Transverse colon (tissue), 4 donors: ENCODE measurements around the gene SIL1. TPM values are rescaled to one million over a fixed set of nuclear protein-coding genes. Genes with fewer than 3 reads are reported as not detected.

Experiments
- DNase-seq: peaks from one replicate; pipeline ENCODE4 v3.0.0-alpha.2; 2019
- H3K27ac ChIP-seq, 4 donors: fragments of 200-600 bp; sonication (generic); 2 replicates each; pipeline ENCODE4 v1.5.1; 2016 to 2018; ENCODE audit warnings: inconsistent platforms in 4 of 4
- H3K27me3 ChIP-seq: fragments of 200-600 bp; sonication (generic); 2 replicates; pipeline ENCODE4 v1.5.1; 2017; ENCODE audit warnings: inconsistent platforms
- H3K36me3 ChIP-seq, 4 donors: fragments of 200-600 bp; sonication (generic); 2 replicates each; pipeline ENCODE4 v1.5.1; 2017 to 2019; ENCODE audit warnings: inconsistent platforms in 4 of 4
- H3K4me1 ChIP-seq, 4 donors: fragments of 200-600 bp; sonication (generic); 2 replicates each; pipeline ENCODE4 v1.5.1; 2017 to 2020; ENCODE audit warnings: inconsistent platforms in 4 of 4
- H3K4me3 ChIP-seq, 4 donors: fragments of 200-600 bp; sonication (generic); 1 replicate in 1 of 4; 2 replicates in 3 of 4; pipeline versions ENCODE4 v1.5.1 to v1.6.1; 2017 to 2019; ENCODE audit warnings: inconsistent platforms in 4 of 4
- H3K9me3 ChIP-seq, 2 donors: fragments of 200-600 bp; sonication (generic); 2 replicates each; pipeline ENCODE4 v1.5.1; 2017 to 2019; ENCODE audit warnings: inconsistent platforms in 2 of 2
- EP300 ChIP-seq: sonication (generic); formaldehyde crosslinking; IDR thresholded peaks from one replicate; pipeline ENCODE4 v1.6.1; 2017; ENCODE audit warnings: antibody characterized with exemption, low read depth
- POLR2A ChIP-seq: fragments of 450-650 bp; IDR thresholded peaks from one replicate; pipeline ENCODE4 v1.6.1; 2016; ENCODE audit warnings: antibody characterized with exemption, mild to moderate bottlenecking, moderate library complexity
- POLR2AphosphoS5 ChIP-seq, 3 donors: sonication (generic); formaldehyde crosslinking; IDR thresholded peaks; one replicate each; pipeline ENCODE4 v1.6.1; 2016; ENCODE audit warnings: antibody characterized with exemption in 3 of 3
- WGBS, 2 donors: methylation state at CpG; one replicate each; pipeline ENCODE4 v1.1.5; 2018; ENCODE audit warnings: low coverage in 1 of 2; 5-methylcytosine and 5-hydroxymethylcytosine counted together
- in situ Hi-C, 4 donors: fragments of 200-750 bp; cut with MboI; loops; one replicate each; pipeline versions ENCODE4 v1.15.0 to v1.15.1; 2017; ENCODE audit warnings: low sequenced_read_pairs in 3 of 4, low pct_ligation_motif_present in 1 of 4, low pct_unique_long_range_greater_than_20kb in 1 of 4
- intact Hi-C: fragments of 100-400 bp; cut with DNase I; formaldehyde crosslinking; loops from one replicate; pipeline ENCODE4 v1.15.1; 2023; ENCODE audit warnings: low total_unique reads
- total RNA-seq, 4 donors: library from RNA; depleted of rRNA; stranded (reverse); fragments of >200 nt; gene quantifications; one replicate each; pipeline ENCODE4 v1.1.0, GENCODE V29; 2016
- TF ChIP-seq, protein P1 (sequence below), 5 experiments: fragments of 200-600 bp in 3 of 5; fragments of 450-650 bp in 2 of 5; sonication (generic) in 3 of 5; IDR thresholded peaks; 1 replicate in 2 of 5; 2 replicates in 3 of 5; pipeline ENCODE4 v1.5.1; 2016 to 2017; ENCODE audit warnings: antibody characterized with exemption in 5 of 5, inconsistent platforms in 3 of 5, mild to moderate bottlenecking in 2 of 5, moderate library complexity in 1 of 5

The SIL1 gene
- total RNA-seq, 4 donors from 2014 or later = 11.1 to 38.1 (median 29.0) TPM

DNA sequence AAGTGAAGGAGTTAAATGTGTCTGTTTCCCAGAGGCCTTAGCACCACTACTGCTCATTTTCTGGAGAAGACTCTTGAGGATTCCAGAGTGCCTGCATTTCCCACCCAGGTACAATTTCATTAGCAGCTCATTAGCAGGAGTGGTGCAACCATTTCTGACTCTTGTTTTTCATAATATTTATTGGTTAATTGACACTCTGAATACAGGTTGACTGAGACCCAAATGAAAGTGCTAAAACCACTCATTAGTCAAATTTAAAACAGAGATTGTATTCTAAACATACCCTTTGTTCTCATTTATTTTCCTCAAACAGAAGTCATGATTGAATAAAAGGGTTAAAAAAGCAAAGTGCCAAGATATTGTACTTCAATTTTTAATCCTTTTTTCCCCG lies 134.5 kb downstream of the SIL1 start:
- Histone ChIP-seq H3K4me3 (no peak overlapping the region), H3K36me3 (no peaks in the 10 kb centered on the region), H3K27me3 (no peaks in the 10 kb centered on the region), H3K27ac (no peak overlapping the region), H3K4me1 (peaks cover 0 to 14% (median 8%) of the 10 kb centered on the region in 4 donors), H3K9me3 (no peaks in the 10 kb centered on the region)
- intact Hi-C loops = no loop called here
- no peak for DNase-seq
- TF ChIP-seq POLR2AphosphoS5 (IDR thresholded peaks at IDR 0.05) (no peak), EP300 (no peak), POLR2A (no peak)
- TF ChIP-seq, protein P1, sequence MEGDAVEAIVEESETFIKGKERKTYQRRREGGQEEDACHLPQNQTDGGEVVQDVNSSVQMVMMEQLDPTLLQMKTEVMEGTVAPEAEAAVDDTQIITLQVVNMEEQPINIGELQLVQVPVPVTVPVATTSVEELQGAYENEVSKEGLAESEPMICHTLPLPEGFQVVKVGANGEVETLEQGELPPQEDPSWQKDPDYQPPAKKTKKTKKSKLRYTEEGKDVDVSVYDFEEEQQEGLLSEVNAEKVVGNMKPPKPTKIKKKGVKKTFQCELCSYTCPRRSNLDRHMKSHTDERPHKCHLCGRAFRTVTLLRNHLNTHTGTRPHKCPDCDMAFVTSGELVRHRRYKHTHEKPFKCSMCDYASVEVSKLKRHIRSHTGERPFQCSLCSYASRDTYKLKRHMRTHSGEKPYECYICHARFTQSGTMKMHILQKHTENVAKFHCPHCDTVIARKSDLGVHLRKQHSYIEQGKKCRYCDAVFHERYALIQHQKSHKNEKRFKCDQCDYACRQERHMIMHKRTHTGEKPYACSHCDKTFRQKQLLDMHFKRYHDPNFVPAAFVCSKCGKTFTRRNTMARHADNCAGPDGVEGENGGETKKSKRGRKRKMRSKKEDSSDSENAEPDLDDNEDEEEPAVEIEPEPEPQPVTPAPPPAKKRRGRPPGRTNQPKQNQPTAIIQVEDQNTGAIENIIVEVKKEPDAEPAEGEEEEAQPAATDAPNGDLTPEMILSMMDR (IDR thresholded peaks at IDR 0.05) = no peak
- 79 to 83% methylated on average over 1 of the region's 1 CpG for WGBS, 2 donors
- in situ Hi-C loops = no loop called here

DNA sequence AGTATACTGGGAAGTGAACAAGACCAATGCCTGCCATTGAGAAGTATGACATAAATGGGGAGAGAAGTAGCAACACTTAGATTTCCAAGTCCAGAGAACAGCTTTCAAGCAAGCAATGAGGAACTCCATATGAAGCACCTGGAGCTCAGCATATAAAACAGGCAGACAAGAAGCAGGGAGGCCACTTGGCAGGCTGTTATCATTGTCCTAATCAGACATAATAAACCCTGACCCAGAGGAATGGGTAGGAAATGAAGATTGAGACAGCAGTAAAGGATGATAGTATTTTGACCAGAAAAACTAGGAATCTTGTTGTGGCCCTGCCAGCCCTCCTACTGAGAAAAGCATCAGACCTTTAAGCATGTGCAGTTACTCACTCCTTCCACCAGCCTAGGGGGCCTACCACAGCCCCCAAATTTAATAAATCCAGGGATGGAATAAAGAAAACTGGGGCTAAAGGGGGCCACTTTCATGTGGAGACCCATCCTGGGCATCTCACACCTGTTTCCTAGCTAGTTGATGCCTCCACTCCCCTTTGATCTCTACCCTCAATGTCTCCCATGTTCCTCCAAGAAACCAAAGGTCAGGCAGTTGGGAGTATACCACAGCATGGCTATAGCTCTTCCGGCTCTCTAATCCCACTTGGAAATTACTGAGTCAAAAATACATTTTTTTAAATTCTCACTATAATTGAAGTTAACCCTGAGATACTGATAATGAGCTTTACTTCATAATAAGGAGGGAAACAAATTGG lies 135.1 kb downstream of the SIL1 start:
- Histone ChIP-seq H3K36me3 (no peaks in the 10 kb centered on the region), H3K9me3 (no peaks in the 10 kb centered on the region), H3K27me3 (no peaks in the 10 kb centered on the region), H3K4me3 (no peak overlapping the region), H3K4me1 (peaks cover 0 to 14% (median 8%) of the 10 kb centered on the region in 4 donors), H3K27ac (no peak overlapping the region)
- in situ Hi-C loops (no loop called here), intact Hi-C loops (no loop called here)
- TF ChIP-seq POLR2A (no peak), POLR2AphosphoS5 (IDR thresholded peaks at IDR 0.05) (no peak), EP300 (no peak)
- TF ChIP-seq, protein P1 (IDR thresholded peaks at IDR 0.05) = no peak
- 57 to 77% methylated on average over 1 of the region's 1 CpG for WGBS, 2 donors
- no peak for DNase-seq

DNA sequence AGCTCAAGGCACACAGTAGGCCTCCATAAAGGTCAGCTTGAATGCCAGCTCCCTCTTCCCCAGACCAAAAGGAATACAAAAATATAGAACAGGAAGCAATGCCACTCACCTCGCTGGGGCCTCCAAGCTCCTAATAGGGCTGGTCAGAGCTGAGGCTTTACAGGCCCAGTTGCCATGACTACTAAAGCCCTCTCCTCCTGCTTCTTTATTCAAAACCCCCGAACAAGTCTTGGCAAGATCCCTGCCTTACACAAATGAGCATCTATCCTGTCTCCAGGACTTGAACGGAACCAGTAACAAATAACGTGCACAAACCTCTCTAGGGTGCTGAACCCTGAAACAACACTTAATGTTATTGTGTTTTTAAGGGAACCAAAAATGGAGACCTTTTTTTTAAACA lies 136.3 kb downstream of the SIL1 start:
- no peak for DNase-seq
- Histone ChIP-seq H3K4me1 (peaks cover 0 to 14% (median 8%) of the 10 kb centered on the region in 4 donors), H3K27me3 (no peaks in the 10 kb centered on the region), H3K9me3 (no peaks in the 10 kb centered on the region), H3K4me3 (no peak overlapping the region), H3K27ac (no peak overlapping the region), H3K36me3 (no peaks in the 10 kb centered on the region)
- TF ChIP-seq, protein P1 (IDR thresholded peaks at IDR 0.05) = no peak
- TF ChIP-seq EP300 = no peak
- TF ChIP-seq POLR2A = no peak
- TF ChIP-seq POLR2AphosphoS5 (IDR thresholded peaks at IDR 0.05) = no peak
- in situ Hi-C loops = no loop called here
- 80 to 91% methylated on average over 3 to 4 of the region's 4 CpGs for whole genome bisulfite sequencing, 2 donors
- intact Hi-C loops = no loop called here

DNA sequence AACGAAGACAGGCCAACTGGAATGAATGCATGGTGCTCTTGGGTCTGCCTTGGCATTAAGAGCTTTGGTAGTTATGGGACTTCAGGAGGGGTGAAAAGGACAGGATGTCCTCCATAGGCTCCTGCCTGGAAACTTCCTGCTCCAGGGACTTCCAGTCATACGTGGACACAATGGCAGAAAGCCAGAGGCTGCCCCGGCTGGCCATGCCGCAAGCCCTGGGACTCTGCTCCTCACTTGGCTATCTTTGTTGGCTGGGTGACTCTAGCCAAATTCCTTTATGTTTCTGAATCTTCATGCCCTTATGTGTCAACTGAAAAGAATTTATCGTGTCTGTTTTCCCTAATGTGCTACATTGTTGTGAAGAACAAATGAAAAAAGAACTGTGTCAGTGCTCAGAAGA lies 136.9 kb downstream of the SIL1 start:
- peaks cover 0 to 14% (median 8%) of the 10 kb centered on the region in 4 donors for H3K4me1 ChIP-seq
- in situ Hi-C loops (no loop called here), intact Hi-C loops (no loop called here)
- H3K9me3 ChIP-seq = no peaks in the 10 kb centered on the region
- H3K27ac ChIP-seq = no peak overlapping the region
- WGBS, 2 donors = 44 to 62% methylated on average over 1 to 5 of the region's 5 CpGs
- no peak for TF ChIP-seq POLR2AphosphoS5 (IDR thresholded peaks at IDR 0.05)
- TF ChIP-seq, protein P1 (IDR thresholded peaks at IDR 0.05) = no peak
- no peak for TF ChIP-seq POLR2A
- no peak for TF ChIP-seq EP300
- H3K36me3 ChIP-seq = no peaks in the 10 kb centered on the region
- H3K4me3 ChIP-seq = no peak overlapping the region
- DNase-seq = no peak
- no peaks in the 10 kb centered on the region for H3K27me3 ChIP-seq
